Heart left ventricle (tissue), 13 donors: ENCODE data around the gene ERRFI1.

ENCODE experiments used
- POLR2A ChIP-seq, 2 donors: fragments of 450-650 bp; IDR thresholded peaks; one replicate each; pipeline ENCODE4 v1.6.1; 2017; ENCODE audit warnings: antibody characterized with exemption in 2 of 2, mild to moderate bottlenecking in 2 of 2, moderate library complexity in 2 of 2
- TF ChIP-seq, protein P1 (sequence below), 12 donors: fragments of 200-600 bp; sonication (generic) in 4 of 12; IDR thresholded peaks; one replicate each; pipeline versions ENCODE4 v1.5.0 to v1.8.0; 2018 to 2022; ENCODE audit warnings: antibody characterized with exemption in 12 of 12, mild to moderate bottlenecking in 5 of 12
- donor health status: ischemic (EF 13 %, LVEDD 7.1; RV severe dilation, severe dysfunction).
- donor health status: DM: no; HTN: yes; CAD: no.
- donor health status: DM: no; HTN: no; CAD: no.
- donor health status: ischemic (EF 25% LVEDD 6.9; RV normal size, moderate dysfunction).
- donor health status: ischemic (EF 25% LVEDD 5.7; RV mildly dilated, moderate dysfunction).
- donor health status: ischemic (EF 35%, LVEDD 5.7; RV mildly dilated, moderate dysfunction).
- donor health status: nonischemic (EF 11% LVEDD 7.7; RV severe dilation, severe dysfunction).
- donor health status: DM: yes; HTN: yes; CAD: no.
- donor health status: PGD.
- donor health status: ischemic (EF 29% LVEDD 5.4; RV normal size, mild dysfunction).
- donor health status: nonischemic (EF 23%, LVEDD 6.1; RV moderate dilation, normal function).

DNA sequence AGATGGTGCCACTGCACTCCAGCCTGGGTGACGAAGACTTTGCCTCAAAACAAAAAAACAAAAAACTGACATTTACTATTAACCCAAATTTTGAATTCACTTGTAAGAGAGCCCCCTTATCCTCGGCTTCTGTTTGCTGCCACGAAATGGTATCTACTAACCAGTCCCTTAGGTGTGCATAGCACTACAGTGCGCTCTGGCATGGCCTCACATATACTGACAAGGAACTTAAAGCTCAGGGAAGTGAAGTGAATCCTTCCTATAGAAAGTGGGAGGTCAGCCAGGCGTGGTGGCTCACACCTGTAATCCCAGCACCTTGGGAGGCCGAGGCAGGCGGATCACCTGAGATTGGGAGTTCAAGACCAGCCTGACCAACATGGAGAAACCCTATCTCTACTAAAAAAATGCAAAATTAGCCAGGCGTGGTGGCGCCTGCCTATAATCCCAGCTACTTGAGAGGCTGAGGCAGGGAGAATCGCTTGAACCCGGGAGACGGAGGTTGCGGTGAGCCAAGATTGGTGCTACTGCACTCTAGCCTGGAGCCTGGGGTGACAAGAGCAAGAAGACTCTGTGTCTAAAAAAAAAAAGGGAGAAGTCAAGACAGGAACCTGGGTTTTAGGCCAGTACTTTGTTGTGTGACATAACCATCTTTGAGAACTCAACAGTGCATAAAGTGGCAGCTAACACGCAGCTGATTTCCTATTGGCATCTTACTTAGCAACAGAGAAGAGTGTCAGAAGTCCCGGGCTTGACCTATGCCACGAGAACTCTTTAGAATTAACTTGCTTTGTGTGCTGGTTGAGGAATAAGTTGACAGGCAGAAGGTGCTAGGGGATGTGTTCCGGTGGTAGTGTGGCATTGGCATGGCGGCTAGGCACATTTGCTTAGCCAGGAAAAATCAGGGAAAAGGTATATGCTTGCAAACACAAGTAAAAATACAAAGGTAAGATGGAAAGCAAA lies 16.8 kb downstream of the ERRFI1 start:
- TF ChIP-seq POLR2A (IDR thresholded peaks at IDR 0.05), result no peak
- TF ChIP-seq, protein P1, sequence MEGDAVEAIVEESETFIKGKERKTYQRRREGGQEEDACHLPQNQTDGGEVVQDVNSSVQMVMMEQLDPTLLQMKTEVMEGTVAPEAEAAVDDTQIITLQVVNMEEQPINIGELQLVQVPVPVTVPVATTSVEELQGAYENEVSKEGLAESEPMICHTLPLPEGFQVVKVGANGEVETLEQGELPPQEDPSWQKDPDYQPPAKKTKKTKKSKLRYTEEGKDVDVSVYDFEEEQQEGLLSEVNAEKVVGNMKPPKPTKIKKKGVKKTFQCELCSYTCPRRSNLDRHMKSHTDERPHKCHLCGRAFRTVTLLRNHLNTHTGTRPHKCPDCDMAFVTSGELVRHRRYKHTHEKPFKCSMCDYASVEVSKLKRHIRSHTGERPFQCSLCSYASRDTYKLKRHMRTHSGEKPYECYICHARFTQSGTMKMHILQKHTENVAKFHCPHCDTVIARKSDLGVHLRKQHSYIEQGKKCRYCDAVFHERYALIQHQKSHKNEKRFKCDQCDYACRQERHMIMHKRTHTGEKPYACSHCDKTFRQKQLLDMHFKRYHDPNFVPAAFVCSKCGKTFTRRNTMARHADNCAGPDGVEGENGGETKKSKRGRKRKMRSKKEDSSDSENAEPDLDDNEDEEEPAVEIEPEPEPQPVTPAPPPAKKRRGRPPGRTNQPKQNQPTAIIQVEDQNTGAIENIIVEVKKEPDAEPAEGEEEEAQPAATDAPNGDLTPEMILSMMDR (IDR thresholded peaks at IDR 0.05), result no peak
